ENCODE results near the gene MFSD6. TPM values are rescaled to one million over a fixed set of nuclear protein-coding genes. Genes with fewer than 3 reads are reported as not detected.

Gene MFSD6
- polyA plus RNA-seq, 1 of the 3 experiments (the other 2 are of a cell fraction), result 15.1 TPM

DNA sequence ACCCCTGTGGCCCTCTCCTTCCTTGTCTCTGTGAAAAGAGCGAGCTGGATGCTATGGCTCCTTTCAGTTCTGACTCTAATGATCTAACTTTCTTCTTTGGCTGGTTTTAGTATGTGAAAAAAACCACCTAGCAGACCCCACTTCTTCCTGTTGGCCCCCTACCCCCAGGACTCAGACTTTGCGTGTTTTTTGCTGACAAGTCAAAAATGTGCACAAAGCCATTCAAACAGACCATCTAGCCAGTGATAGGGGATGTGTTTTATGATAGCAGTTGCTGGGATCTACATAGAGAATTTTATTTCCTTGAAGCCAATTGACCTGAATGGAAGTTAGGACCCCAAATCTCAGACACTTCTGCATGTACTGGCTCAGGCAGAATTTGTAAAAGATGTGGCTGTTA, 49.1 kb downstream of the MFSD6 start:
- H3K4me2 ChIP-seq, result no peak overlapping the region
- no peaks in the 10 kb centered on the region for H3K9me2 ChIP-seq
- ChIA-PET CTCF (no interaction called here), POLR2A (no interaction called here)
- WGBS (ENCODE audit: low lambda C conversion rate), result 100% methylated on average over 2 of the region's 2 CpGs
- TF ChIP-seq SIN3A (IDR thresholded peaks at IDR 0.05; ENCODE audit: borderline replicate concordance, low read depth, low read length), result no peak
- TF ChIP-seq, protein P1, sequence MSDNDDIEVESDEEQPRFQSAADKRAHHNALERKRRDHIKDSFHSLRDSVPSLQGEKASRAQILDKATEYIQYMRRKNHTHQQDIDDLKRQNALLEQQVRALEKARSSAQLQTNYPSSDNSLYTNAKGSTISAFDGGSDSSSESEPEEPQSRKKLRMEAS (IDR thresholded peaks at IDR 0.05; ENCODE audit: low read depth), result no peak
- TF ChIP-seq ELF1 (IDR thresholded peaks at IDR 0.05), result no peak
- TF ChIP-seq, protein P2, sequence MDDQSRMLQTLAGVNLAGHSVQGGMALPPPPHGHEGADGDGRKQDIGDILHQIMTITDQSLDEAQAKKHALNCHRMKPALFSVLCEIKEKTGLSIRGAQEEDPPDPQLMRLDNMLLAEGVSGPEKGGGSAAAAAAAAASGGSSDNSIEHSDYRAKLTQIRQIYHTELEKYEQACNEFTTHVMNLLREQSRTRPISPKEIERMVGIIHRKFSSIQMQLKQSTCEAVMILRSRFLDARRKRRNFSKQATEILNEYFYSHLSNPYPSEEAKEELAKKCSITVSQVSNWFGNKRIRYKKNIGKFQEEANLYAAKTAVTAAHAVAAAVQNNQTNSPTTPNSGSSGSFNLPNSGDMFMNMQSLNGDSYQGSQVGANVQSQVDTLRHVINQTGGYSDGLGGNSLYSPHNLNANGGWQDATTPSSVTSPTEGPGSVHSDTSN (IDR thresholded peaks at IDR 0.05), result no peak
- TF ChIP-seq USF1 (IDR thresholded peaks at IDR 0.05; ENCODE audit: borderline replicate concordance, low read depth), result no peak
- TF ChIP-seq MXI1 (IDR thresholded peaks at IDR 0.05; ENCODE audit: low read depth, low read length), result no peak
- TF ChIP-seq, protein P3, sequence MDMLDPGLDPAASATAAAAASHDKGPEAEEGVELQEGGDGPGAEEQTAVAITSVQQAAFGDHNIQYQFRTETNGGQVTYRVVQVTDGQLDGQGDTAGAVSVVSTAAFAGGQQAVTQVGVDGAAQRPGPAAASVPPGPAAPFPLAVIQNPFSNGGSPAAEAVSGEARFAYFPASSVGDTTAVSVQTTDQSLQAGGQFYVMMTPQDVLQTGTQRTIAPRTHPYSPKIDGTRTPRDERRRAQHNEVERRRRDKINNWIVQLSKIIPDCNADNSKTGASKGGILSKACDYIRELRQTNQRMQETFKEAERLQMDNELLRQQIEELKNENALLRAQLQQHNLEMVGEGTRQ (IDR thresholded peaks at IDR 0.05; ENCODE audit: borderline replicate concordance, low read depth, low read length), result no peak
- TF ChIP-seq EZH2phosphoT487 (IDR thresholded peaks at IDR 0.05; ENCODE audit: borderline replicate concordance, low read depth), result no peak
- no peak for TF ChIP-seq CHD2 (IDR thresholded peaks at IDR 0.05; ENCODE audit: low read length, partially characterized antibody)
- no peak for TF ChIP-seq FOXJ3 (CRISPR knock-in tag; IDR thresholded peaks at IDR 0.05)
- TF ChIP-seq NFIC (IDR thresholded peaks at IDR 0.05; ENCODE audit: borderline replicate concordance), result no peak
- TF ChIP-seq, protein P4, sequence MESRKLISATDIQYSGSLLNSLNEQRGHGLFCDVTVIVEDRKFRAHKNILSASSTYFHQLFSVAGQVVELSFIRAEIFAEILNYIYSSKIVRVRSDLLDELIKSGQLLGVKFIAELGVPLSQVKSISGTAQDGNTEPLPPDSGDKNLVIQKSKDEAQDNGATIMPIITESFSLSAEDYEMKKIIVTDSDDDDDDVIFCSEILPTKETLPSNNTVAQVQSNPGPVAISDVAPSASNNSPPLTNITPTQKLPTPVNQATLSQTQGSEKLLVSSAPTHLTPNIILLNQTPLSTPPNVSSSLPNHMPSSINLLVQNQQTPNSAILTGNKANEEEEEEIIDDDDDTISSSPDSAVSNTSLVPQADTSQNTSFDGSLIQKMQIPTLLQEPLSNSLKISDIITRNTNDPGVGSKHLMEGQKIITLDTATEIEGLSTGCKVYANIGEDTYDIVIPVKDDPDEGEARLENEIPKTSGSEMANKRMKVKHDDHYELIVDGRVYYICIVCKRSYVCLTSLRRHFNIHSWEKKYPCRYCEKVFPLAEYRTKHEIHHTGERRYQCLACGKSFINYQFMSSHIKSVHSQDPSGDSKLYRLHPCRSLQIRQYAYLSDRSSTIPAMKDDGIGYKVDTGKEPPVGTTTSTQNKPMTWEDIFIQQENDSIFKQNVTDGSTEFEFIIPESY (IDR thresholded peaks at IDR 0.05; ENCODE audit: borderline replicate concordance, low read depth), result no peak
- TF ChIP-seq, protein P5, sequence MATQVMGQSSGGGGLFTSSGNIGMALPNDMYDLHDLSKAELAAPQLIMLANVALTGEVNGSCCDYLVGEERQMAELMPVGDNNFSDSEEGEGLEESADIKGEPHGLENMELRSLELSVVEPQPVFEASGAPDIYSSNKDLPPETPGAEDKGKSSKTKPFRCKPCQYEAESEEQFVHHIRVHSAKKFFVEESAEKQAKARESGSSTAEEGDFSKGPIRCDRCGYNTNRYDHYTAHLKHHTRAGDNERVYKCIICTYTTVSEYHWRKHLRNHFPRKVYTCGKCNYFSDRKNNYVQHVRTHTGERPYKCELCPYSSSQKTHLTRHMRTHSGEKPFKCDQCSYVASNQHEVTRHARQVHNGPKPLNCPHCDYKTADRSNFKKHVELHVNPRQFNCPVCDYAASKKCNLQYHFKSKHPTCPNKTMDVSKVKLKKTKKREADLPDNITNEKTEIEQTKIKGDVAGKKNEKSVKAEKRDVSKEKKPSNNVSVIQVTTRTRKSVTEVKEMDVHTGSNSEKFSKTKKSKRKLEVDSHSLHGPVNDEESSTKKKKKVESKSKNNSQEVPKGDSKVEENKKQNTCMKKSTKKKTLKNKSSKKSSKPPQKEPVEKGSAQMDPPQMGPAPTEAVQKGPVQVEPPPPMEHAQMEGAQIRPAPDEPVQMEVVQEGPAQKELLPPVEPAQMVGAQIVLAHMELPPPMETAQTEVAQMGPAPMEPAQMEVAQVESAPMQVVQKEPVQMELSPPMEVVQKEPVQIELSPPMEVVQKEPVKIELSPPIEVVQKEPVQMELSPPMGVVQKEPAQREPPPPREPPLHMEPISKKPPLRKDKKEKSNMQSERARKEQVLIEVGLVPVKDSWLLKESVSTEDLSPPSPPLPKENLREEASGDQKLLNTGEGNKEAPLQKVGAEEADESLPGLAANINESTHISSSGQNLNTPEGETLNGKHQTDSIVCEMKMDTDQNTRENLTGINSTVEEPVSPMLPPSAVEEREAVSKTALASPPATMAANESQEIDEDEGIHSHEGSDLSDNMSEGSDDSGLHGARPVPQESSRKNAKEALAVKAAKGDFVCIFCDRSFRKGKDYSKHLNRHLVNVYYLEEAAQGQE (IDR thresholded peaks at IDR 0.05; ENCODE audit: low read depth, low read length), result no peak
- TF ChIP-seq, protein P6, sequence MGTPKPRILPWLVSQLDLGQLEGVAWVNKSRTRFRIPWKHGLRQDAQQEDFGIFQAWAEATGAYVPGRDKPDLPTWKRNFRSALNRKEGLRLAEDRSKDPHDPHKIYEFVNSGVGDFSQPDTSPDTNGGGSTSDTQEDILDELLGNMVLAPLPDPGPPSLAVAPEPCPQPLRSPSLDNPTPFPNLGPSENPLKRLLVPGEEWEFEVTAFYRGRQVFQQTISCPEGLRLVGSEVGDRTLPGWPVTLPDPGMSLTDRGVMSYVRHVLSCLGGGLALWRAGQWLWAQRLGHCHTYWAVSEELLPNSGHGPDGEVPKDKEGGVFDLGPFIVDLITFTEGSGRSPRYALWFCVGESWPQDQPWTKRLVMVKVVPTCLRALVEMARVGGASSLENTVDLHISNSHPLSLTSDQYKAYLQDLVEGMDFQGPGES (IDR thresholded peaks at IDR 0.05; ENCODE audit: low read depth, low read length), result no peak
- no peak for TF ChIP-seq POLR2AphosphoS5 (IDR thresholded peaks at IDR 0.05; ENCODE audit: low read depth, low read length)
- DNase-seq, result no peak
- no peaks in the 10 kb centered on the region for H3K36me3 ChIP-seq (replicated peaks in 1 of 2; ENCODE audit: control insufficient read depth in 1 of 2, insufficient read depth in 2 of 2, low read length in 1 of 2)
- no peak overlapping the region for H3K4me3 ChIP-seq (ENCODE audit: low read depth in 2 of 2, low read length in 1 of 2)
- no peaks in the 10 kb centered on the region for H3K79me2 ChIP-seq (ENCODE audit: insufficient read depth)
- no peak overlapping the region for H3K9ac ChIP-seq
- H4K20me1 ChIP-seq (ENCODE audit: insufficient read depth), result no peaks in the 10 kb centered on the region
- H3K4me1 ChIP-seq (ENCODE audit: control insufficient read depth in 1 of 2, insufficient read depth in 2 of 2, low read depth in 1 of 2, low read length in 1 of 2), result peaks cover 0 to 4% of the 10 kb centered on the region in 2 experiments; a peak in 2 of 4 replicates
- no peaks in the 10 kb centered on the region for H3K27me3 ChIP-seq (ENCODE audit: insufficient read depth)
- no peaks in the 10 kb centered on the region for H3F3A ChIP-seq (replicated peaks; ENCODE audit: insufficient read depth)
- no peak overlapping the region for H2AFZ ChIP-seq (ENCODE audit: low read depth)
- no peak overlapping the region for H3K27ac ChIP-seq (ENCODE audit: low read depth in 2 of 2, low read length in 1 of 2)
- no peaks in the 10 kb centered on the region for H3K9me3 ChIP-seq
